Liver (tissue), 9 donors: Measurements from ENCODE around the gene ACP5. TPM values are rescaled to one million over a fixed set of nuclear protein-coding genes. Genes with fewer than 3 reads are reported as not detected.
A peak's percentile ranks its signal among the peaks of the same experiment; 100 is the strongest.

ENCODE experiments used
- DNase-seq: peaks from one replicate; pipeline ENCODE4 v3.0.0-alpha.2; 2017; ENCODE audit warnings: low spot score
- H3K27ac ChIP-seq, 2 donors: one replicate each; pipeline ENCODE4 v1.7.0; 2013; ENCODE audit warnings: inconsistent platforms in 2 of 2, low read length in 2 of 2, control low read depth in 1 of 2, low read depth in 1 of 2, mild to moderate bottlenecking in 1 of 2
- H3K27me3 ChIP-seq, 4 donors: one replicate each; pipeline versions ENCODE4 v1.6.1 to v1.7.0; 2013; ENCODE audit warnings: low read length in 3 of 4, inconsistent platforms in 1 of 4, mild to moderate bottlenecking in 1 of 4, moderate library complexity in 1 of 4; ENCODE audit not compliant: control insufficient read depth in 4 of 4, insufficient read depth in 4 of 4
- H3K36me3 ChIP-seq, 4 donors: one replicate each; pipeline versions ENCODE4 v1.6.1 to v1.7.0; 2013; ENCODE audit warnings: low read length in 3 of 4, mild to moderate bottlenecking in 3 of 4, low read depth in 1 of 4, moderate library complexity in 1 of 4; ENCODE audit not compliant: control insufficient read depth in 4 of 4, insufficient read depth in 3 of 4
- H3K4me1 ChIP-seq, 4 donors: one replicate each; pipeline versions ENCODE4 v1.6.1 to v1.7.0; 2013; ENCODE audit warnings: low read length in 3 of 4, mild to moderate bottlenecking in 3 of 4, moderate library complexity in 1 of 4; ENCODE audit not compliant: control insufficient read depth in 4 of 4, insufficient read depth in 4 of 4
- H3K4me3 ChIP-seq, 3 donors: one replicate each; pipeline versions ENCODE4 v1.6.1 to v1.7.0; 2013; ENCODE audit warnings: low read length in 3 of 3, control low read depth in 1 of 3, low read depth in 1 of 3, mild to moderate bottlenecking in 1 of 3
- H3K9ac ChIP-seq, 2 donors: one replicate each; pipeline ENCODE4 v1.7.0; 2013; ENCODE audit warnings: low read length in 2 of 2, mild to moderate bottlenecking in 2 of 2, moderate library complexity in 2 of 2, control low read depth in 1 of 2, low read depth in 1 of 2
- H3K9me3 ChIP-seq, 4 donors: one replicate each; pipeline versions ENCODE4 v1.6.1 to v1.7.0; 2013; ENCODE audit warnings: low read length in 3 of 4; ENCODE audit not compliant: control insufficient read depth in 4 of 4
- ATF3 ChIP-seq: IDR thresholded peaks from 2 replicates; pipeline ENCODE4 v1.6.1; 2016; ENCODE audit warnings: antibody characterized with exemption
- CTCF ChIP-seq: fragments of 150-350 bp; IDR thresholded peaks from 2 replicates; pipeline ENCODE4 v1.5.1; 2017; ENCODE audit warnings: improper control_type of control experiment, low read depth, low read length; ENCODE audit not compliant: missing input control
- EGR1 ChIP-seq, 2 donors: IDR thresholded peaks; 2 replicates each; pipeline ENCODE4 v1.6.1; 2016 to 2018; ENCODE audit warnings: antibody characterized with exemption in 2 of 2, low read depth in 2 of 2
- FOXA2 ChIP-seq: IDR thresholded peaks from 2 replicates; pipeline ENCODE4 v1.6.1; 2016; ENCODE audit warnings: antibody characterized with exemption
- GABPA ChIP-seq, 2 donors: IDR thresholded peaks in 1 of 2; conservative IDR thresholded peaks in 1 of 2; 2 replicates each; pipeline ENCODE4 v1.6.1; 2016; ENCODE audit warnings: antibody characterized with exemption in 2 of 2, mild to moderate bottlenecking in 1 of 2, moderate library complexity in 1 of 2
- HNF4A ChIP-seq, 2 donors: conservative IDR thresholded peaks; 2 replicates each; pipeline ENCODE4 v1.6.1; 2016; ENCODE audit warnings: antibody characterized with exemption in 2 of 2, mild to moderate bottlenecking in 2 of 2
- HNF4G ChIP-seq: IDR thresholded peaks from 2 replicates; pipeline ENCODE4 v1.6.1; 2016; ENCODE audit warnings: antibody characterized with exemption
- MAX ChIP-seq: IDR thresholded peaks from 2 replicates; pipeline ENCODE4 v1.6.1; 2016; ENCODE audit warnings: antibody characterized with exemption
- NR2F2 ChIP-seq: IDR thresholded peaks from 2 replicates; pipeline ENCODE4 v1.6.1; 2016; ENCODE audit warnings: antibody characterized with exemption
- RAD21 ChIP-seq, 2 donors: IDR thresholded peaks; 2 replicates each; pipeline ENCODE4 v1.6.1; 2016; ENCODE audit warnings: antibody characterized with exemption in 2 of 2, mild to moderate bottlenecking in 2 of 2
- TAF1 ChIP-seq: conservative IDR thresholded peaks from 2 replicates; pipeline ENCODE4 v1.6.1; 2016; ENCODE audit warnings: antibody characterized with exemption, mild to moderate bottlenecking
- ZBTB33 ChIP-seq: IDR thresholded peaks from 2 replicates; pipeline ENCODE4 v1.6.1; 2016; ENCODE audit warnings: antibody characterized with exemption
- WGBS: extraction: QIAGEN DNeasy Blood & Tissue Kit; methylation state at CpG from one replicate; pipeline ENCODE4 v1.1.7; 2013; 5-methylcytosine and 5-hydroxymethylcytosine counted together
- polyA plus RNA-seq, 2 donors: library from polyadenylated mRNA; stranded (reverse) in 1 of 2; unstranded in 1 of 2; fragments of 200-250 nt in 1 of 2; fragments of >200 nt in 1 of 2; fragmentation: Nextera tagmentation in 1 of 2; extraction: Ambion mirVana in 1 of 2; gene quantifications; one replicate each; pipeline versions ENCODE4 v1.2.1 to v1.2.3, GENCODE V29; 2013 to 2015
- total RNA-seq, 2 donors: library from RNA; depleted of rRNA; stranded (reverse); fragments of >200 nt; gene quantifications; one replicate each; pipeline ENCODE4 v1.2.3, GENCODE V29; 2014
- donor health status: healthy.
- donor health status: healthy.
- donor health status: healthy.
- donor health status: healthy.
- donor health status: healthy.

The ACP5 gene
- total and polyA plus RNA-seq, 4 donors = 18.6 to 30.5 (median 23.8) TPM

- no peak for TF ChIP-seq CTCF
- no peak for TF ChIP-seq TAF1
- TF ChIP-seq FOXA2 = no peak
- no peak for TF ChIP-seq RAD21 (IDR thresholded peaks at IDR 0.05)
- no peak for TF ChIP-seq ATF3
- TF ChIP-seq HNF4A (conservative IDR thresholded peaks at IDR 0.05) = no peak
- no peak for TF ChIP-seq NR2F2
- no peak for TF ChIP-seq EGR1 (IDR thresholded peaks at IDR 0.05; ENCODE audit: low read depth in 2 of 2)
- no peak for TF ChIP-seq MAX
- no peak for TF ChIP-seq HNF4G
- TF ChIP-seq GABPA (IDR thresholded peaks at IDR 0.05 in 1 of 2, conservative IDR thresholded peaks at IDR 0.05 in 1 of 2) = no peak
Observed at GRCh38 chr19:11552666-11553372, 24.6 kb downstream of the ACP5 start (continued).

- no peaks in the 10 kb centered on the region for H3K9me3 ChIP-seq
- no peak overlapping the region for H3K27ac ChIP-seq
- H3K27me3 ChIP-seq = no peaks in the 10 kb centered on the region
- H3K9ac ChIP-seq = no peak overlapping the region
- no peak for DNase-seq
- H3K36me3 ChIP-seq = peaks cover 4 to 27% (median 6%) of the 10 kb centered on the region in 4 donors
- no peaks in the 10 kb centered on the region for H3K4me1 ChIP-seq
- WGBS = 92% methylated on average over 26 of the region's 26 CpGs
- TF ChIP-seq RAD21 (IDR thresholded peaks at IDR 0.05) (peak in 1 of 2 donors; percentile 53), ZBTB33 (no peak)
- H3K4me3 ChIP-seq = no peak overlapping the region
Observed at GRCh38 chr19:11551603-11552235, 25.7 kb downstream of the ACP5 start.

GRCh38 chr19:11550265-11550664, 27.2 kb downstream of the ACP5 start:
- TF ChIP-seq MAX (no peak), GABPA (IDR thresholded peaks at IDR 0.05 in 1 of 2, conservative IDR thresholded peaks at IDR 0.05 in 1 of 2) (no peak), FOXA2 (no peak)
- Histone ChIP-seq H3K36me3 (peaks cover 4 to 23% (median 6%) of the 10 kb centered on the region in 4 donors), H3K27me3 (no peaks in the 10 kb centered on the region), H3K27ac (no peak overlapping the region), H3K9ac (no peak overlapping the region), H3K4me3 (no peak overlapping the region), H3K9me3 (no peaks in the 10 kb centered on the region), H3K4me1 (no peaks in the 10 kb centered on the region)
- WGBS = 92% methylated on average over 8 of the region's 8 CpGs
- DNase-seq = no peak
